SK-N-SH (cell line): ENCODE data around the gene C11orf91. TPM values are rescaled to one million over a fixed set of nuclear protein-coding genes. Genes with fewer than 3 reads are reported as not detected.

ENCODE experiments used
- CTCF ChIA-PET: fragments of 300-600, 350-600 bp; formaldehyde crosslinking; extraction: SDS; loops from one replicate; lab custom pipeline; 2021; lab: Yijun Ruan, JAX
- POLR2A ChIA-PET: fragments of 350-600 bp; sonication (Branson Sonifier 250); formaldehyde crosslinking; extraction: SDS; loops from one replicate; lab custom pipeline; 2020; ENCODE audit warnings: antibody characterized with exemption, inconsistent platforms; lab: Yijun Ruan, JAX
- DNase-seq: peaks from one replicate; pipeline ENCODE4 v3.0.0; 2012
- H2AFZ ChIP-seq: fragments of 200-600 bp; sonication (generic); 2 replicates; pipeline ENCODE4 v1.8.1; 2016; ENCODE audit warnings: antibody characterized with exemption, mild to moderate bottlenecking, low read depth
- H3F3A ChIP-seq: fragments of 200-600 bp; sonication (generic); replicated peaks from 2 replicates; pipeline ENCODE3; 2016; ENCODE audit warnings: antibody characterized with exemption, mild to moderate bottlenecking; ENCODE audit not compliant: insufficient read depth
- H3K27ac ChIP-seq, 2 experiments: fragments of 200-500 bp in 1 of 2; fragments of 200-600 bp in 1 of 2; sonication (Bioruptor generic) in 1 of 2; sonication (generic), shearing (Covaris generic) in 1 of 2; 2 replicates each; pipeline versions ENCODE4 v1.5.1 to v1.6.1; 2014 to 2016; ENCODE audit warnings: low read depth in 2 of 2, inconsistent platforms in 1 of 2, low read length in 1 of 2, mild to moderate bottlenecking in 1 of 2, mixed read lengths in 1 of 2
- H3K27me3 ChIP-seq: fragments of 200-600 bp; sonication (generic), shearing (Covaris generic); 2 replicates; pipeline ENCODE4 v1.6.1; 2016; ENCODE audit warnings: mixed run types; ENCODE audit not compliant: insufficient read depth
- H3K36me3 ChIP-seq, 2 experiments: fragments of 200-500 bp in 1 of 2; fragments of 200-600 bp in 1 of 2; sonication (Bioruptor generic) in 1 of 2; sonication (generic) in 1 of 2; replicated peaks in 1 of 2; 2 replicates each; pipeline versions ENCODE3 to v1.5.1; 2014 to 2016; ENCODE audit warnings: low read length in 1 of 2, mild to moderate bottlenecking in 1 of 2; ENCODE audit not compliant: insufficient read depth in 2 of 2, control insufficient read depth in 1 of 2
- H3K4me1 ChIP-seq, 2 experiments: fragments of 200-500 bp in 1 of 2; fragments of 200-600 bp in 1 of 2; sonication (Bioruptor generic) in 1 of 2; sonication (generic), shearing (Covaris generic) in 1 of 2; 2 replicates each; pipeline versions ENCODE4 v1.5.1 to v1.6.1; 2014 to 2016; ENCODE audit warnings: low read depth in 1 of 2, low read length in 1 of 2, mixed run types in 1 of 2; ENCODE audit not compliant: insufficient read depth in 2 of 2, control insufficient read depth in 1 of 2
- H3K4me2 ChIP-seq: fragments of 200-600 bp; sonication (generic), shearing (Covaris generic); 2 replicates; pipeline ENCODE4 v1.6.1; 2017; ENCODE audit warnings: mixed run types
- H3K4me3 ChIP-seq, 2 experiments: fragments of 200-500 bp in 1 of 2; fragments of 200-600 bp in 1 of 2; sonication (Bioruptor generic) in 1 of 2; sonication (generic), shearing (Covaris generic) in 1 of 2; 2 replicates each; pipeline versions ENCODE4 v1.5.1 to v1.8.1; 2014 to 2016; ENCODE audit warnings: low read depth in 2 of 2, inconsistent platforms in 1 of 2, low read length in 1 of 2, mild to moderate bottlenecking in 1 of 2, mixed read lengths in 1 of 2, moderate library complexity in 1 of 2
- H3K79me2 ChIP-seq: fragments of 200-600 bp; sonication (generic); 2 replicates; pipeline ENCODE4 v1.8.1; 2017; ENCODE audit warnings: mild to moderate bottlenecking; ENCODE audit not compliant: insufficient read depth
- H3K9ac ChIP-seq: fragments of 200-600 bp; sonication (generic); 2 replicates; pipeline ENCODE4 v1.6.1; 2017; ENCODE audit warnings: mixed run types
- H3K9me2 ChIP-seq: fragments of 200-600 bp; sonication (generic); 2 replicates; pipeline ENCODE4 v1.6.1; 2017; ENCODE audit warnings: mixed run types
- H3K9me3 ChIP-seq: fragments of 200-600 bp; sonication (generic); 2 replicates; pipeline ENCODE4 v1.6.1; 2017; ENCODE audit warnings: mixed run types, mild to moderate bottlenecking, moderate library complexity
- H4K20me1 ChIP-seq: fragments of 200-600 bp; sonication (generic); 2 replicates; pipeline ENCODE4 v1.6.1; 2017; ENCODE audit warnings: mild to moderate bottlenecking, mixed run types; ENCODE audit not compliant: insufficient read depth
- ELF1 ChIP-seq: IDR thresholded peaks from 2 replicates; pipeline ENCODE4 v1.4.0; 2012
- EP300 ChIP-seq, 2 experiments: IDR thresholded peaks; 2 replicates each; pipeline versions ENCODE4 v1.4.0 to v1.6.1; 2012; ENCODE audit warnings: borderline replicate concordance in 1 of 2, low read depth in 1 of 2, low read length in 1 of 2
- FOXJ3 ChIP-seq: sonication (generic); formaldehyde crosslinking; IDR thresholded peaks from 2 replicates; pipeline ENCODE4 v1.5.1; 2020; ENCODE audit warnings: mild to moderate bottlenecking, missing genetic modification reagents
- FOXM1 ChIP-seq: IDR thresholded peaks from 2 replicates; pipeline ENCODE4 v1.4.0; 2012; ENCODE audit warnings: low read depth, mild to moderate bottlenecking
- GABPA ChIP-seq: IDR thresholded peaks from 2 replicates; pipeline ENCODE4 v1.4.0; 2012; ENCODE audit warnings: low read depth, mild to moderate bottlenecking
- JUND ChIP-seq: IDR thresholded peaks from 2 replicates; pipeline ENCODE4 v1.4.0; 2012
- MXI1 ChIP-seq: IDR thresholded peaks from 2 replicates; pipeline ENCODE4 v1.6.1; 2012; ENCODE audit warnings: mild to moderate bottlenecking, low read depth, low read length, improper control_type of control experiment
- RAD21 ChIP-seq: IDR thresholded peaks from 2 replicates; pipeline ENCODE4 v1.6.1; 2012; ENCODE audit warnings: mild to moderate bottlenecking, low read length
- RCOR1 ChIP-seq: fragments of 150-350 bp; IDR thresholded peaks from 2 replicates; pipeline ENCODE4 v1.6.1; 2017; ENCODE audit warnings: antibody characterized with exemption, low read length
- RFX5 ChIP-seq: IDR thresholded peaks from 2 replicates; pipeline ENCODE4 v1.6.1; 2012; ENCODE audit warnings: mild to moderate bottlenecking, improper control_type of control experiment, low read length
- RXRA ChIP-seq: IDR thresholded peaks from 2 replicates; pipeline ENCODE4 v1.4.0; 2012; ENCODE audit warnings: low read depth, mild to moderate bottlenecking, borderline replicate concordance
- TCF12 ChIP-seq: IDR thresholded peaks from 2 replicates; pipeline ENCODE4 v1.4.0; 2012
- YY1 ChIP-seq: IDR thresholded peaks from 2 replicates; pipeline ENCODE4 v1.4.0; 2012; ENCODE audit warnings: low read depth, mild to moderate bottlenecking
- WGBS: methylation state at CpG from one replicate; pipeline ENCODE4 v1.1.6; 2017; ENCODE audit warnings: low lambda C conversion rate; 5-methylcytosine and 5-hydroxymethylcytosine counted together
- polyA plus RNA-seq, 3 experiments: library from polyadenylated mRNA; depleted of rRNA; stranded (reverse); fragments of >200 nt; gene quantifications; 2 replicates each; pipeline ENCODE4 v1.2.3, GENCODE V29; 2012
- TF ChIP-seq, protein P1 (sequence below): fragments of 150-350 bp; IDR thresholded peaks from 2 replicates; pipeline ENCODE4 v1.6.1; 2016; ENCODE audit warnings: mild to moderate bottlenecking, low read depth, low read length
- TF ChIP-seq, protein P2 (sequence below): IDR thresholded peaks from 2 replicates; pipeline ENCODE4 v1.6.1; 2012; ENCODE audit warnings: mild to moderate bottlenecking, low read depth, low read length, moderate library complexity
- TF ChIP-seq, protein P3 (sequence below): IDR thresholded peaks from 2 replicates; pipeline ENCODE4; 2012

Gene C11orf91
- polyA plus RNA-seq, 1 of the 3 experiments (the other 2 are of a cell fraction), result 0.15 TPM

DNA sequence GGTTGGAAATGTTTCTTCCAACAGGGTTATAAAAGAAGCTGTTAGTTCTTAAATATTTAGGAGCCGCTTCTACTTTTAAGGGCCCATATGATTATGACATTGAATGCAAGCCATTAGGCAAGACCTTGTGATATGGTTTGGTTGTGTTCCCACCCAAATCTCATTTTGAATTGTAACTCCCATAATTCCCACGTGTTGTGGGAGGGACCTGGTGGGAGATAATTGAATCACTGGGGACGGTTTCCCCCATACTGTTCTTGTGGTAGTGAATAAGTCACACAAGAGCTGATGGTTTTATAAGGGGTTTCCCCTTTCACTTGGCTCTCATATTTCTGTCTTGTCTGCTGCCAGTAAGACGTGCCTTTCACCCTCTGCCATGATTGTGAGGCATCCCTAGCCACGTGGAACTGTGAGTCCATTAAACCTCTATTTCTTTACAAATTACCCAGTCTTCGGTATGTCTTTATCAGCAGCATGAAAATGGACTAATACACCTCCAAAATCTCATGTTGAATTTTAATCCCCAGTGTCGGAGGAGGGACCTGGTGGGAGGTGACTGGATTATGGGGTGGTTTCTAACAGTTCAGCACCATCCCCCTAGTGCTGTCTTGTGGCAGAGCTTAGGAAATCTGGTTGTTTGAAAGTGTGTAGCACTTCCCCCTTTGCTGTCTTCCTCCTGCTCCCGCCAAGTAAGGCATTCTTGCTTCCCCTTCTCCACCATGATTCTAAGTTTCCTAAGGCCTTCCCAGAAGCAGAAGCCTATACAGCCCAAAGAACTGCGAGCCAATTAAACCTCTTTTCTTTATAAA, 31.3 kb upstream of the C11orf91 start:
- Histone ChIP-seq H2AFZ (no peak overlapping the region), H3K9me3 (no peaks in the 10 kb centered on the region), H3K9me2 (no peaks in the 10 kb centered on the region), H4K20me1 (peaks cover 77% of the 10 kb centered on the region), H3K27ac (peak overlapping the region in 1 of 2 experiments; percentile 17; a peak in 1 of 4 replicates), H3K4me3 (no peak overlapping the region), H3F3A (peaks cover 21% of the 10 kb centered on the region), H3K27me3 (no peaks in the 10 kb centered on the region), H3K9ac (peak overlapping the region; percentile 3; the same call in 1 of the 2 replicates), H3K4me1 (peaks cover 17 to 29% of the 10 kb centered on the region in 2 experiments; a peak in 3 of 4 replicates), H3K36me3 (peaks cover 4 to 45% of the 10 kb centered on the region in 2 experiments), H3K79me2 (peaks cover 93% of the 10 kb centered on the region), H3K4me2 (peak overlapping the region; percentile 92)
- ChIA-PET POLR2A (no interaction called here), CTCF (interaction anchor here (1.7 kb wide), 1 partner anchor 11 kb away, joined by 5 read pairs; no protein-coding TSS in a partner anchor)
- WGBS, result 73% methylated on average over 9 of the region's 9 CpGs
- no peak for TF ChIP-seq EP300 (IDR thresholded peaks at IDR 0.05; ENCODE audit: borderline replicate concordance in 1 of 2, low read depth in 1 of 2, low read length in 1 of 2)
- no peak for TF ChIP-seq RXRA
- TF ChIP-seq ELF1, result no peak
- no peak for TF ChIP-seq RFX5
- no peak for TF ChIP-seq FOXM1
- no peak for TF ChIP-seq GABPA
- TF ChIP-seq FOXJ3, result no peak
- no peak for TF ChIP-seq YY1
- TF ChIP-seq, protein P1, sequence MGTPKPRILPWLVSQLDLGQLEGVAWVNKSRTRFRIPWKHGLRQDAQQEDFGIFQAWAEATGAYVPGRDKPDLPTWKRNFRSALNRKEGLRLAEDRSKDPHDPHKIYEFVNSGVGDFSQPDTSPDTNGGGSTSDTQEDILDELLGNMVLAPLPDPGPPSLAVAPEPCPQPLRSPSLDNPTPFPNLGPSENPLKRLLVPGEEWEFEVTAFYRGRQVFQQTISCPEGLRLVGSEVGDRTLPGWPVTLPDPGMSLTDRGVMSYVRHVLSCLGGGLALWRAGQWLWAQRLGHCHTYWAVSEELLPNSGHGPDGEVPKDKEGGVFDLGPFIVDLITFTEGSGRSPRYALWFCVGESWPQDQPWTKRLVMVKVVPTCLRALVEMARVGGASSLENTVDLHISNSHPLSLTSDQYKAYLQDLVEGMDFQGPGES, result no peak
- no peak for TF ChIP-seq TCF12
- TF ChIP-seq RAD21, result no peak
- no peak for TF ChIP-seq JUND
- TF ChIP-seq, protein P2, sequence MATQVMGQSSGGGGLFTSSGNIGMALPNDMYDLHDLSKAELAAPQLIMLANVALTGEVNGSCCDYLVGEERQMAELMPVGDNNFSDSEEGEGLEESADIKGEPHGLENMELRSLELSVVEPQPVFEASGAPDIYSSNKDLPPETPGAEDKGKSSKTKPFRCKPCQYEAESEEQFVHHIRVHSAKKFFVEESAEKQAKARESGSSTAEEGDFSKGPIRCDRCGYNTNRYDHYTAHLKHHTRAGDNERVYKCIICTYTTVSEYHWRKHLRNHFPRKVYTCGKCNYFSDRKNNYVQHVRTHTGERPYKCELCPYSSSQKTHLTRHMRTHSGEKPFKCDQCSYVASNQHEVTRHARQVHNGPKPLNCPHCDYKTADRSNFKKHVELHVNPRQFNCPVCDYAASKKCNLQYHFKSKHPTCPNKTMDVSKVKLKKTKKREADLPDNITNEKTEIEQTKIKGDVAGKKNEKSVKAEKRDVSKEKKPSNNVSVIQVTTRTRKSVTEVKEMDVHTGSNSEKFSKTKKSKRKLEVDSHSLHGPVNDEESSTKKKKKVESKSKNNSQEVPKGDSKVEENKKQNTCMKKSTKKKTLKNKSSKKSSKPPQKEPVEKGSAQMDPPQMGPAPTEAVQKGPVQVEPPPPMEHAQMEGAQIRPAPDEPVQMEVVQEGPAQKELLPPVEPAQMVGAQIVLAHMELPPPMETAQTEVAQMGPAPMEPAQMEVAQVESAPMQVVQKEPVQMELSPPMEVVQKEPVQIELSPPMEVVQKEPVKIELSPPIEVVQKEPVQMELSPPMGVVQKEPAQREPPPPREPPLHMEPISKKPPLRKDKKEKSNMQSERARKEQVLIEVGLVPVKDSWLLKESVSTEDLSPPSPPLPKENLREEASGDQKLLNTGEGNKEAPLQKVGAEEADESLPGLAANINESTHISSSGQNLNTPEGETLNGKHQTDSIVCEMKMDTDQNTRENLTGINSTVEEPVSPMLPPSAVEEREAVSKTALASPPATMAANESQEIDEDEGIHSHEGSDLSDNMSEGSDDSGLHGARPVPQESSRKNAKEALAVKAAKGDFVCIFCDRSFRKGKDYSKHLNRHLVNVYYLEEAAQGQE, result no peak
- no peak for TF ChIP-seq RCOR1
- no peak for TF ChIP-seq MXI1
- TF ChIP-seq, protein P3, sequence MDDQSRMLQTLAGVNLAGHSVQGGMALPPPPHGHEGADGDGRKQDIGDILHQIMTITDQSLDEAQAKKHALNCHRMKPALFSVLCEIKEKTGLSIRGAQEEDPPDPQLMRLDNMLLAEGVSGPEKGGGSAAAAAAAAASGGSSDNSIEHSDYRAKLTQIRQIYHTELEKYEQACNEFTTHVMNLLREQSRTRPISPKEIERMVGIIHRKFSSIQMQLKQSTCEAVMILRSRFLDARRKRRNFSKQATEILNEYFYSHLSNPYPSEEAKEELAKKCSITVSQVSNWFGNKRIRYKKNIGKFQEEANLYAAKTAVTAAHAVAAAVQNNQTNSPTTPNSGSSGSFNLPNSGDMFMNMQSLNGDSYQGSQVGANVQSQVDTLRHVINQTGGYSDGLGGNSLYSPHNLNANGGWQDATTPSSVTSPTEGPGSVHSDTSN, result no peak
- no peak for DNase-seq
